Measurements from ENCODE around the gene USP54. TPM values are rescaled to one million over a fixed set of nuclear protein-coding genes. Genes with fewer than 3 reads are reported as not detected.

The USP54 gene
- total and polyA plus RNA-seq, 8 donors = 12.1 to 49.9 (median 25.5) TPM

DNA sequence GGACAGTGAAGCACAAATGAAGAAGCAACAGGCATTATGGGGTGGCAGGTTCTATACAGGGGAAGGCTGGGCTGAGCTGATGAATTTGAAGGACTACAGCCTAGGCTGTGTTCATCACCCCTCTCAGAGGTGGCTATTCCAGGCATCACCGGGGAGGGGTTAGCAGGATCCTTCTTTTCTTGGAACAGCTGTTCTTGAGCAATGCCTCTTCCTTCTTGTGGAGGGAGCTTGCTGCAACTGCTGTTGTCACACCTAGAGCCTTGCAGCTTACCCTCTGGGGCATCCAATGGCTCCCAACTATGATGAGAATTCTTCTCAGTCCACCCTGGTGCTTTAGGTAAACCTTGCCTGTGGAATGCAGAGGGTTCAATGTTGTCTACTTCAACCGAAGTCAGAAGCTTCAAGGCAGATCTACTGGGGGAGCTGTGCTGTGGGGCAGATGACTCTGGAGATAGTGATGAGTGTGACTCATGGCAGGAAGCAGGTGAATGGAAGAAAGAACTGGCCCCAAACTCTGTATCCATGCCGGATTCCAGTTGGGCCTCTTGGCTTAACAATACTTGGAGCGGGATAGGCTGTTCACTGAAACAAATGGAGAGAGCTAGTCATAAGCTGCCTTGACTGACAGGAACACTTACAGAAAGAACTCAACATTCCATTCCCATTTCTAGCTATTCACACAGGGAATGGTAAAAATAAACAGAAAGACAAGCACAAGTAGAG lies 73.8 kb downstream of the USP54 start:
- TF ChIP-seq, protein P1, sequence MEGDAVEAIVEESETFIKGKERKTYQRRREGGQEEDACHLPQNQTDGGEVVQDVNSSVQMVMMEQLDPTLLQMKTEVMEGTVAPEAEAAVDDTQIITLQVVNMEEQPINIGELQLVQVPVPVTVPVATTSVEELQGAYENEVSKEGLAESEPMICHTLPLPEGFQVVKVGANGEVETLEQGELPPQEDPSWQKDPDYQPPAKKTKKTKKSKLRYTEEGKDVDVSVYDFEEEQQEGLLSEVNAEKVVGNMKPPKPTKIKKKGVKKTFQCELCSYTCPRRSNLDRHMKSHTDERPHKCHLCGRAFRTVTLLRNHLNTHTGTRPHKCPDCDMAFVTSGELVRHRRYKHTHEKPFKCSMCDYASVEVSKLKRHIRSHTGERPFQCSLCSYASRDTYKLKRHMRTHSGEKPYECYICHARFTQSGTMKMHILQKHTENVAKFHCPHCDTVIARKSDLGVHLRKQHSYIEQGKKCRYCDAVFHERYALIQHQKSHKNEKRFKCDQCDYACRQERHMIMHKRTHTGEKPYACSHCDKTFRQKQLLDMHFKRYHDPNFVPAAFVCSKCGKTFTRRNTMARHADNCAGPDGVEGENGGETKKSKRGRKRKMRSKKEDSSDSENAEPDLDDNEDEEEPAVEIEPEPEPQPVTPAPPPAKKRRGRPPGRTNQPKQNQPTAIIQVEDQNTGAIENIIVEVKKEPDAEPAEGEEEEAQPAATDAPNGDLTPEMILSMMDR (IDR thresholded peaks at IDR 0.05) = no peak
- no peaks in the 10 kb centered on the region for H3K4me1 ChIP-seq
- H3K27me3 ChIP-seq = no peaks in the 10 kb centered on the region
- 88 to 91% methylated on average over 4 of the region's 4 CpGs for WGBS, 2 donors
- FAIRE-seq (no peak), DNase-seq (no peak), ATAC-seq (no peak)
- peaks cover 0 to 49% (median 2%) of the 10 kb centered on the region in 3 donors for H3K36me3 ChIP-seq
- intact Hi-C loops (cut with DNase I) = no loop called here
- no peak overlapping the region for H3K4me3 ChIP-seq
- H3K27ac ChIP-seq = no peak overlapping the region
- no peaks in the 10 kb centered on the region for H3K9me3 ChIP-seq

DNA sequence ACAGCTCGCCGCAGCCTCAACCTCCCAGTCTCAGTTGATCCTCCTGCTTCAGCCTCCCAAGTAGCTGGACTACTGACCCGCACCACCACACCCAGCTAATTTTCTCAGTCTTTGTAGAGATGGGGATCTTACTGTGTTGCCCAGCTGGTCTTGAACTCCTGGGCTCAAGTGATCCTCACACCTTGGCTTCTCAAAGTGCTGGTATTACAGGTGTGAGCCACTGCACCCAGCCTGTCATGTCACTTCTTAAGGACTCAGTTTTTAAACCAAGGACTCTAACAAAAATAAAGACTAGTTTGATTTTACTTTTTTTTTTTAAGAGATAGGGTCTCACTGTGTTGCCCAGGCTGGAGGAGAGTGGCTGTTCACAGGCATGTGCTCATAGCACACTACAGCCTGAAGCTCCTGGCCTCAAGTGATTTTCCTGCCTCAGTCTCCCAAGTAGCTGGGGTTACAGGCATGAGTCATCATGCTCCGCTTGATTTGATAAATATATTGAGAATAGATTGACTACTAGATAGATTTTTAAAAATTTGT lies 78.9 kb downstream of the USP54 start:
- FAIRE-seq (no peak), ATAC-seq (no peak), DNase-seq (no peak)
- H3K4me1 ChIP-seq = no peaks in the 10 kb centered on the region
- no peaks in the 10 kb centered on the region for H3K27me3 ChIP-seq
- TF ChIP-seq, protein P1 (IDR thresholded peaks at IDR 0.05) = no peak
- H3K4me3 ChIP-seq = no peak overlapping the region
- no peak overlapping the region for H3K27ac ChIP-seq
- no peaks in the 10 kb centered on the region for H3K9me3 ChIP-seq
- WGBS, 2 donors = 97 to 98% methylated on average over 4 of the region's 4 CpGs
- intact Hi-C loops (cut with DNase I) = no loop called here
- H3K36me3 ChIP-seq = peaks cover 0 to 14% (median 0%) of the 10 kb centered on the region in 3 donors

DNA sequence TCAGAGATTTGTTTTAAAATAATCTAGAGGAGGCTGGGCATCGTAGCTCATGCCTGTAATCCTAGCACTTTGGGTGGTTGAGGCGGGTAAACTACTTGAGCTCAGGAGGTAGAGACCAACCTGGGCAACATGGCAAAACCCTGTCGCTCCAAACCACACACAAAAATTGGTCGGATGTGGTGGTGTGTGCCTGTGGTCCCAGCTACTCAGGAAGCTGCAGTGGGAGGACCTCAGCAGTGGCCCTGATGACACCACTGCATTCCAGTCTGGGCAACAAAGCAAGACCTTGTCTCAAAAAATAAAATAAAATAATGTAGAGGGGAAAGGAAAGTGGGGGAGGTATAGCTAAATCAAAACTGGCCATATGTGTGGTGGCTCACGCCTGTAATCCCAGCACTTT lies 81.4 kb downstream of the USP54 start:
- Histone ChIP-seq H3K36me3 (peaks cover 0 to 7% (median 0%) of the 10 kb centered on the region in 3 donors), H3K4me3 (no peak overlapping the region), H3K27ac (no peak overlapping the region), H3K9me3 (no peaks in the 10 kb centered on the region), H3K4me1 (no peaks in the 10 kb centered on the region), H3K27me3 (no peaks in the 10 kb centered on the region)
- DNase-seq = no peak
- TF ChIP-seq, protein P1 (IDR thresholded peaks at IDR 0.05) = no peak
- no peak for FAIRE-seq
- 87 to 97% methylated on average over 5 of the region's 5 CpGs for WGBS, 2 donors
- intact Hi-C loops (cut with DNase I) = no loop called here
- no peak for ATAC-seq

DNA sequence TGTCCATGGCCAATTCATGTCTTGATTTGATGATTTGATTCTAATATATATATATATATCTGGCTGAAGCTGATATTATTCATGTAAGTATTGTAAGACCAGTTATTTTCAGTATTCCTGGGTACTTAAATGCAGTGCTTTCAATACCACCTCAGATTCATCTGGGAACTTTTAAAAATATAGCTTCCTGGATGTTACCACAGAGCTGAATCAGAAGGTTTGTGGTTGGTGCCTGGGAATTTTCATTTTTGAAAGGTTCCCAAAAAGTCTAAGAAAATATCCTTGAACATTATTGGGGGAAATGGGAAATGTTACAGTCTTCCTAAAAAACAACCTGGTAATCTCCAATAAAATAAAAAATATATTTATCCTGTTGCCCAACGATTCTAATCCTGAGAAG lies 84.7 kb downstream of the USP54 start:
- 53 to 66% methylated on average over 1 of the region's 1 CpG for WGBS, 2 donors
- no peak for ATAC-seq
- no peak for DNase-seq
- no peak overlapping the region for H3K27ac ChIP-seq
- intact Hi-C loops (cut with DNase I) = no loop called here
- no peak overlapping the region for H3K4me3 ChIP-seq
- H3K36me3 ChIP-seq = peaks cover 0 to 12% (median 0%) of the 10 kb centered on the region in 3 donors
- no peaks in the 10 kb centered on the region for H3K9me3 ChIP-seq
- TF ChIP-seq, protein P1 (IDR thresholded peaks at IDR 0.05) = no peak
- H3K4me1 ChIP-seq = no peaks in the 10 kb centered on the region
- H3K27me3 ChIP-seq = no peaks in the 10 kb centered on the region
- no peak for FAIRE-seq

DNA sequence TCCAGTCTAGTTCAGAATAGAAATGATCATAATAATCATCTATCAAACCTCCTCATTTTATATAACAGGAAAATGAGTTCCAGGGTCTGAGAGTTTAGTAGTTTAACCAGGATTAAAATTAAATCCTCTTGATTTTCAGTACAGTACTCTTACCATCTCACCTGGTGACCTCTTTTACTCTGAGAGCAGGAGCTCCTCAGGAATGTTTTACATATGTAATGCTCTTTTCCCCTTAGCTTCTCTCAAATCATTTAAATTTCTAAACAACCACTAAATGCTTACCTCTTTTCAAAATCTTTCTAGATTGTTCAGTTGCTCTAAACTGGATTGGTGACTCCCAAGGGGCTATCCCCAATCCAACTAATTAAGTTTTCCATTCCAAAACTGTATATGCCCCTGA lies 85.1 kb downstream of the USP54 start:
- intact Hi-C loops (cut with DNase I) = no loop called here
- no peak for FAIRE-seq
- TF ChIP-seq, protein P1 (IDR thresholded peaks at IDR 0.05) = no peak
- no peak for DNase-seq
- H3K27ac ChIP-seq = no peak overlapping the region
- no peaks in the 10 kb centered on the region for H3K9me3 ChIP-seq
- no peaks in the 10 kb centered on the region for H3K4me1 ChIP-seq
- no peak for ATAC-seq
- H3K4me3 ChIP-seq = no peak overlapping the region
- H3K27me3 ChIP-seq = no peaks in the 10 kb centered on the region
- H3K36me3 ChIP-seq = peaks cover 0 to 12% (median 0%) of the 10 kb centered on the region in 3 donors

Measured in pancreas (tissue), 10 donors.